CD8-positive, alpha-beta memory T cell (primary cell): ENCODE measurements around the gene LYST. TPM values are rescaled to one million over a fixed set of nuclear protein-coding genes. Genes with fewer than 3 reads are reported as not detected.
A peak's percentile ranks its signal among the peaks of the same experiment; 100 is the strongest.
"Not testable (repeated sequence)": the region's sequence is repeated elsewhere in the genome, so short reads cannot be mapped to it uniquely, and the experiment has no call there.

ENCODE experiments used
- CTCF ChIA-PET: fragments of 350-600 bp; sonication (Branson Sonifier 250); formaldehyde crosslinking; loops from one replicate; lab custom pipeline; 2021; ENCODE audit warnings: antibody characterized with exemption; lab: Charles Lee
- POLR2A ChIA-PET: fragments of 350-600 bp; sonication (Branson Sonifier 250); formaldehyde crosslinking; loops from one replicate; lab custom pipeline; 2021; ENCODE audit warnings: antibody characterized with exemption; lab: Charles Lee
- DNase-seq, 5 donors: peaks; one replicate each; pipeline versions ENCODE4 v3.0.0 to v3.0.0-alpha.2; 2020 to 2022; ENCODE audit warnings: mixed read lengths in 1 of 5
- H3K27ac ChIP-seq: one replicate; pipeline ENCODE4 v1.7.0; 2013; ENCODE audit warnings: low read depth, mild to moderate bottlenecking, low read length, moderate library complexity
- H3K27me3 ChIP-seq: 2 replicates; pipeline ENCODE4 v1.7.0; 2013; ENCODE audit warnings: low read length, mild to moderate bottlenecking; ENCODE audit not compliant: insufficient read depth, poor library complexity, severe bottlenecking
- H3K36me3 ChIP-seq: 2 replicates; pipeline ENCODE4 v1.7.0; 2013; ENCODE audit warnings: mild to moderate bottlenecking, low read length, moderate library complexity; ENCODE audit not compliant: insufficient read depth
- H3K4me1 ChIP-seq: 2 replicates; pipeline ENCODE4 v1.7.0; 2013; ENCODE audit warnings: mild to moderate bottlenecking, low read length, moderate library complexity; ENCODE audit not compliant: insufficient read depth
- H3K4me3 ChIP-seq: 2 replicates; pipeline ENCODE4 v1.7.0; 2013; ENCODE audit warnings: mild to moderate bottlenecking, low read length
- H3K9me3 ChIP-seq: 2 replicates; pipeline ENCODE4 v1.7.0; 2013; ENCODE audit warnings: mild to moderate bottlenecking, low read length
- H3K27ac Mint-ChIP-seq, 8 donors: one replicate each; pipeline ENCODE4 v1.8.0; 2020 to 2021; ENCODE audit warnings: mixed read lengths in 8 of 8, mild to moderate bottlenecking in 6 of 8, inconsistent platforms in 3 of 8, moderate library complexity in 3 of 8
- H3K27me3 Mint-ChIP-seq, 2 donors: one replicate each; pipeline ENCODE4 v1.8.0; 2020 to 2021; ENCODE audit warnings: mixed read lengths in 2 of 2, mild to moderate bottlenecking in 1 of 2, moderate library complexity in 1 of 2
- H3K36me3 Mint-ChIP-seq, 3 donors: one replicate each; pipeline ENCODE4 v1.8.0; 2020 to 2021; ENCODE audit warnings: mixed read lengths in 3 of 3, inconsistent platforms in 1 of 3, mild to moderate bottlenecking in 1 of 3
- H3K4me1 Mint-ChIP-seq, 3 donors: one replicate each; pipeline ENCODE4 v1.8.0; 2020 to 2021; ENCODE audit warnings: mixed read lengths in 3 of 3, inconsistent platforms in 1 of 3, mild to moderate bottlenecking in 1 of 3
- H3K4me3 Mint-ChIP-seq, 7 donors: one replicate each; pipeline ENCODE4 v1.8.0; 2020 to 2021; ENCODE audit warnings: mixed read lengths in 7 of 7, mild to moderate bottlenecking in 6 of 7, moderate library complexity in 4 of 7, inconsistent platforms in 2 of 7
- H3K9me3 Mint-ChIP-seq, 5 donors: one replicate each; pipeline ENCODE4 v1.8.0; 2020 to 2022; ENCODE audit warnings: mixed read lengths in 5 of 5, mild to moderate bottlenecking in 3 of 5, moderate library complexity in 2 of 5, inconsistent platforms in 1 of 5
- polyA plus RNA-seq: library from polyadenylated mRNA; unstranded; fragments of 300-500 nt; fragmentation: Illumina TruSeq; gene quantifications from one replicate; pipeline ENCODE4 v1.2.3, GENCODE V29; 2021
- total RNA-seq, 2 experiments: library from RNA; stranded (reverse); gene quantifications; one replicate each; pipeline ENCODE4 v1.2.3, GENCODE V29; 2021

The LYST gene
- total and polyA plus RNA-seq, 3 experiments from 2014 or later, result 24.1 to 79.9 (median 76.9) TPM

GRCh38 chr1:235757587-235758096 lies 109.1 kb downstream of the LYST start:
- no peak overlapping the region for H3K27ac ChIP-seq
- H3K9me3 ChIP-seq, result no peaks in the 10 kb centered on the region
- H3K9me3 Mint-ChIP-seq, result no peaks in the 10 kb centered on the region
- DNase-seq, result no peak
- H3K36me3 Mint-ChIP-seq, result peaks cover 0 to 79% (median 12%) of the 10 kb centered on the region in 3 donors
- no peaks in the 10 kb centered on the region for H3K27me3 ChIP-seq
- ChIA-PET POLR2A (no interaction called here), CTCF (no interaction called here)
- H3K27me3 Mint-ChIP-seq, result no peaks in the 10 kb centered on the region
- peak overlapping the region in 4 of 8 donors; percentile 3 to 32 (median 19) for H3K27ac Mint-ChIP-seq
- H3K4me1 ChIP-seq, result no peaks in the 10 kb centered on the region
- no peak overlapping the region for H3K4me3 Mint-ChIP-seq
- H3K4me3 ChIP-seq, result no peak overlapping the region
- no peaks in the 10 kb centered on the region for H3K4me1 Mint-ChIP-seq
- peaks cover 7% of the 10 kb centered on the region for H3K36me3 ChIP-seq

- DNase-seq, H3K4me1 ChIP-seq, H3K36me3 ChIP-seq, H3K4me3 Mint-ChIP-seq, H3K9me3 Mint-ChIP-seq, H3K27ac ChIP-seq, H3K4me3 ChIP-seq, H3K4me1 Mint-ChIP-seq, H3K27me3 ChIP-seq, H3K27me3 Mint-ChIP-seq, H3K9me3 ChIP-seq: not testable (repeated sequence)
- ChIA-PET CTCF (interaction anchor here (3.8 kb wide), 1 partner anchor 218 kb away, joined by 11 read pairs; no protein-coding TSS in a partner anchor), POLR2A (interaction anchor here (0.6 kb wide), 1 partner anchor 14 kb away, joined by 6 read pairs; no protein-coding TSS in a partner anchor)
- Mint-ChIP-seq H3K27ac (peak overlapping the region in 3 of 8 donors; percentile 12 to 49 (median 43)), H3K36me3 (peaks cover 0 to 75% (median 11%) of the 10 kb centered on the region in 3 donors)
Measured at GRCh38 chr1:235754186-235754585, 112.5 kb downstream of the LYST start.

- no peak for DNase-seq
- Mint-ChIP-seq H3K4me3 (no peak overlapping the region), H3K9me3 (no peaks in the 10 kb centered on the region), H3K27me3 (no peaks in the 10 kb centered on the region), H3K36me3 (peaks cover 0 to 75% (median 20%) of the 10 kb centered on the region in 3 donors), H3K27ac (peak overlapping the region in 6 of 8 donors; percentile 1 to 55 (median 48)), H3K4me1 (peaks cover 0 to 4% (median 2%) of the 10 kb centered on the region in 3 donors)
- Histone ChIP-seq H3K27me3 (no peaks in the 10 kb centered on the region), H3K36me3 (peaks cover 12% of the 10 kb centered on the region), H3K27ac (no peak overlapping the region), H3K9me3 (no peaks in the 10 kb centered on the region), H3K4me1 (no peaks in the 10 kb centered on the region), H3K4me3 (no peak overlapping the region)
- POLR2A ChIA-PET, result no interaction called here
- CTCF ChIA-PET, result interaction anchor here (0.8 to 1.3 kb wide), 2 partner anchors 222 kb away, joined by 3 to 4 read pairs; no protein-coding TSS in a partner anchor
Measured at GRCh38 chr1:235749755-235750300, 116.9 kb downstream of the LYST start.

- Histone ChIP-seq H3K9me3 (no peaks in the 10 kb centered on the region), H3K27ac (no peak overlapping the region), H3K4me3 (no peak overlapping the region), H3K4me1 (no peaks in the 10 kb centered on the region), H3K36me3 (peaks cover 17% of the 10 kb centered on the region), H3K27me3 (no peaks in the 10 kb centered on the region)
- H3K27ac Mint-ChIP-seq, result peak overlapping the region in 5 of 8 donors; percentile 26 to 66 (median 52)
- peaks cover 0 to 72% (median 22%) of the 10 kb centered on the region in 3 donors for H3K36me3 Mint-ChIP-seq
- no peak for DNase-seq
- ChIA-PET POLR2A (no interaction called here), CTCF (interaction anchor here (1.3 kb wide), 1 partner anchor 223 kb away, joined by 4 read pairs; no protein-coding TSS in a partner anchor)
- no peak overlapping the region for H3K4me3 Mint-ChIP-seq
- no peaks in the 10 kb centered on the region for H3K9me3 Mint-ChIP-seq
- peaks cover 0 to 4% (median 2%) of the 10 kb centered on the region in 3 donors for H3K4me1 Mint-ChIP-seq
- H3K27me3 Mint-ChIP-seq, result no peaks in the 10 kb centered on the region
Measured at GRCh38 chr1:235748747-235749146, 118.0 kb downstream of the LYST start.

- Histone ChIP-seq H3K27me3 (no peaks in the 10 kb centered on the region), H3K9me3 (no peaks in the 10 kb centered on the region), H3K4me1 (no peaks in the 10 kb centered on the region), H3K36me3 (peaks cover 21% of the 10 kb centered on the region), H3K4me3 (no peak overlapping the region), H3K27ac (no peak overlapping the region)
- Mint-ChIP-seq H3K4me3 (no peak overlapping the region), H3K27ac (no peak overlapping the region), H3K9me3 (no peaks in the 10 kb centered on the region), H3K27me3 (no peaks in the 10 kb centered on the region), H3K36me3 (peaks cover 0 to 76% (median 30%) of the 10 kb centered on the region in 3 donors), H3K4me1 (peaks cover 0 to 4% (median 2%) of the 10 kb centered on the region in 3 donors)
- POLR2A ChIA-PET, result no interaction called here
- no peak for DNase-seq
- CTCF ChIA-PET, result no interaction called here
Measured at GRCh38 chr1:235746245-235746644, 120.5 kb downstream of the LYST start.

- POLR2A ChIA-PET, result no interaction called here
- CTCF ChIA-PET, result interaction anchor here (1.2 kb wide), 1 partner anchor 241 kb away, joined by 3 read pairs; the partner anchor contains the start of gene B3GALNT2
- Mint-ChIP-seq H3K9me3 (no peaks in the 10 kb centered on the region), H3K4me3 (no peak overlapping the region), H3K27me3 (no peaks in the 10 kb centered on the region), H3K4me1 (peaks cover 0 to 4% (median 2%) of the 10 kb centered on the region in 3 donors), H3K36me3 (peaks cover 0 to 74% (median 28%) of the 10 kb centered on the region in 3 donors), H3K27ac (peak overlapping the region in 1 of 8 donors; percentile 71)
- Histone ChIP-seq H3K4me1 (no peaks in the 10 kb centered on the region), H3K27ac (no peak overlapping the region), H3K27me3 (no peaks in the 10 kb centered on the region), H3K36me3 (peaks cover 21% of the 10 kb centered on the region), H3K4me3 (no peak overlapping the region), H3K9me3 (no peaks in the 10 kb centered on the region)
- no peak for DNase-seq
Measured at GRCh38 chr1:235745503-235746136, 121.1 kb downstream of the LYST start.

- Mint-ChIP-seq H3K9me3 (no peaks in the 10 kb centered on the region), H3K36me3 (peaks cover 9 to 81% (median 38%) of the 10 kb centered on the region in 3 donors), H3K4me3 (no peak overlapping the region), H3K4me1 (no peaks in the 10 kb centered on the region), H3K27ac (no peak overlapping the region), H3K27me3 (no peaks in the 10 kb centered on the region)
- no peak overlapping the region for H3K4me3 ChIP-seq
- CTCF ChIA-PET, result no interaction called here
- POLR2A ChIA-PET, result no interaction called here
- H3K27ac ChIP-seq, result no peak overlapping the region
- no peaks in the 10 kb centered on the region for H3K4me1 ChIP-seq
- no peaks in the 10 kb centered on the region for H3K27me3 ChIP-seq
- H3K9me3 ChIP-seq, result no peaks in the 10 kb centered on the region
- DNase-seq, result no peak
- peaks cover 21% of the 10 kb centered on the region for H3K36me3 ChIP-seq
Measured at GRCh38 chr1:235742914-235743599, 123.6 kb downstream of the LYST start.
